H1 (cell line): ENCODE data around the gene LCOR.

ENCODE experiments used
- CEBPB ChIP-seq: IDR thresholded peaks from 2 replicates; pipeline ENCODE4 v1.6.1; 2012; ENCODE audit warnings: low read depth, low read length
- CHD2 ChIP-seq: IDR thresholded peaks from 2 replicates; pipeline ENCODE4 v1.6.1; 2012; ENCODE audit warnings: low read length, improper control_type of control experiment
- EZH2 ChIP-seq: fragments of 200-600 bp; sonication (generic); IDR thresholded peaks from 2 replicates; pipeline ENCODE4 v1.7.1; 2012; ENCODE audit warnings: low read depth, mild to moderate bottlenecking, moderate library complexity, low read length, inconsistent platforms; ENCODE audit not compliant: severe bottlenecking
- GTF2F1 ChIP-seq: IDR thresholded peaks from 2 replicates; pipeline ENCODE4 v1.6.1; 2012; ENCODE audit warnings: low read depth, low read length, improper control_type of control experiment, borderline replicate concordance
- KDM1A ChIP-seq: fragments of 200-600, 300-600 bp; sonication (generic); IDR thresholded peaks from 2 replicates; pipeline ENCODE4 v1.7.1; 2016; ENCODE audit warnings: mild to moderate bottlenecking, low read length, borderline replicate concordance
- POLR2A ChIP-seq, 2 experiments: IDR thresholded peaks; 1 replicate in 1 of 2; 2 replicates in 1 of 2; pipeline ENCODE4 v1.6.1; 2011; ENCODE audit warnings: low read depth in 2 of 2, low read length in 2 of 2, mild to moderate bottlenecking in 2 of 2; ENCODE audit errors: control extremely low read depth in 1 of 2
- POLR2AphosphoS5 ChIP-seq: IDR thresholded peaks from 2 replicates; pipeline ENCODE4 v1.6.1; 2011; ENCODE audit warnings: low read depth, low read length
- TAF1 ChIP-seq: IDR thresholded peaks from 2 replicates; pipeline ENCODE4 v1.6.1; 2011; ENCODE audit warnings: mild to moderate bottlenecking, low read depth, low read length
- TF ChIP-seq, protein P1 (sequence below): IDR thresholded peaks from 2 replicates; pipeline ENCODE4 v1.6.1; 2011; ENCODE audit warnings: low read length, improper control_type of control experiment
- TF ChIP-seq, protein P2 (sequence below), 3 experiments: IDR thresholded peaks; 1 replicate in 2 of 3; 2 replicates in 1 of 3; pipeline versions ENCODE4 v1.5.1 to v1.6.1; 2011; ENCODE audit warnings: low read length in 3 of 3, mild to moderate bottlenecking in 3 of 3, inconsistent platforms in 2 of 3, low read depth in 1 of 3, moderate library complexity in 1 of 3; ENCODE audit not compliant: insufficient read depth in 1 of 3; ENCODE audit errors: control extremely low read depth in 1 of 3
- TF ChIP-seq, protein P3 (sequence below): IDR thresholded peaks from 2 replicates; pipeline ENCODE4 v1.6.1; 2012; ENCODE audit warnings: inconsistent platforms

DNA sequence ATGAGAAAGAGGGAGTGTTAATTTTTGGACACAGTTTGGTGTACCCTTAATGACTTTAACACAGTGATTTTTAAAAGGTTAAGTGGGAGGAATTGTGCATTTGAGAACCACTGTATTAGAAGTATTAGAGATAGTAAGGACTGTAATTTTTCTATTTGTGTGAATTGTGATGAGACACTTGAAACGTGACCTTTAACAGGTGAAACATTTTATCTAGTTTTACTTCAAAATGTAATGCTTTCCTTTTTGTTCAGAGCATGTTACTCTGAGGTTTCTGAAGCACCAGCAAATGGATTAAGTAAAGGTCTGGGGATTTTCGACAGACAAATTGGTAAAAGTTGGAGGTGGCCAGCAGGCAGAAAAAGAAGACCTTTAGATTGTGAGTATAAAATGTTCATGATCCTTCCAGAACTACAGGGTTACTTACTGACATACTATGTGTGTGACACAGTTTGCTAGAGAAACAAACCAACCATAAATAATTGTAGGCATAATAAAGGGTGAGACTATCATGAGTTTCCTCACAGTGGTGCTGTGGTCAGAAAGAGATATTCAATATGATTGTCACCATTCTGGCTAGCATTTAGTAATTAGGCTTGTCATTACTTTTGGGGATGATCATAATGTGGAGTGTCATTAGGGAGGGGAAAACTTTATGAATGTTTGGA lies 26.1 kb downstream of the LCOR start:
- no peak for TF ChIP-seq POLR2AphosphoS5
- TF ChIP-seq, protein P1, sequence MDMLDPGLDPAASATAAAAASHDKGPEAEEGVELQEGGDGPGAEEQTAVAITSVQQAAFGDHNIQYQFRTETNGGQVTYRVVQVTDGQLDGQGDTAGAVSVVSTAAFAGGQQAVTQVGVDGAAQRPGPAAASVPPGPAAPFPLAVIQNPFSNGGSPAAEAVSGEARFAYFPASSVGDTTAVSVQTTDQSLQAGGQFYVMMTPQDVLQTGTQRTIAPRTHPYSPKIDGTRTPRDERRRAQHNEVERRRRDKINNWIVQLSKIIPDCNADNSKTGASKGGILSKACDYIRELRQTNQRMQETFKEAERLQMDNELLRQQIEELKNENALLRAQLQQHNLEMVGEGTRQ, result no peak
- no peak for TF ChIP-seq TAF1
- TF ChIP-seq, protein P2, sequence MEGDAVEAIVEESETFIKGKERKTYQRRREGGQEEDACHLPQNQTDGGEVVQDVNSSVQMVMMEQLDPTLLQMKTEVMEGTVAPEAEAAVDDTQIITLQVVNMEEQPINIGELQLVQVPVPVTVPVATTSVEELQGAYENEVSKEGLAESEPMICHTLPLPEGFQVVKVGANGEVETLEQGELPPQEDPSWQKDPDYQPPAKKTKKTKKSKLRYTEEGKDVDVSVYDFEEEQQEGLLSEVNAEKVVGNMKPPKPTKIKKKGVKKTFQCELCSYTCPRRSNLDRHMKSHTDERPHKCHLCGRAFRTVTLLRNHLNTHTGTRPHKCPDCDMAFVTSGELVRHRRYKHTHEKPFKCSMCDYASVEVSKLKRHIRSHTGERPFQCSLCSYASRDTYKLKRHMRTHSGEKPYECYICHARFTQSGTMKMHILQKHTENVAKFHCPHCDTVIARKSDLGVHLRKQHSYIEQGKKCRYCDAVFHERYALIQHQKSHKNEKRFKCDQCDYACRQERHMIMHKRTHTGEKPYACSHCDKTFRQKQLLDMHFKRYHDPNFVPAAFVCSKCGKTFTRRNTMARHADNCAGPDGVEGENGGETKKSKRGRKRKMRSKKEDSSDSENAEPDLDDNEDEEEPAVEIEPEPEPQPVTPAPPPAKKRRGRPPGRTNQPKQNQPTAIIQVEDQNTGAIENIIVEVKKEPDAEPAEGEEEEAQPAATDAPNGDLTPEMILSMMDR (IDR thresholded peaks at IDR 0.05; ENCODE audit: control extremely low read depth in 1 of 3, insufficient read depth in 1 of 3, low read depth in 1 of 3, low read length in 3 of 3), result no peak
- no peak for TF ChIP-seq POLR2A (IDR thresholded peaks at IDR 0.05; ENCODE audit: control extremely low read depth in 1 of 2, low read depth in 2 of 2, low read length in 2 of 2)
- no peak for TF ChIP-seq CHD2
- TF ChIP-seq GTF2F1, result no peak
- TF ChIP-seq KDM1A, result no peak
- no peak for TF ChIP-seq EZH2
- TF ChIP-seq, protein P3, sequence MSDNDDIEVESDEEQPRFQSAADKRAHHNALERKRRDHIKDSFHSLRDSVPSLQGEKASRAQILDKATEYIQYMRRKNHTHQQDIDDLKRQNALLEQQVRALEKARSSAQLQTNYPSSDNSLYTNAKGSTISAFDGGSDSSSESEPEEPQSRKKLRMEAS, result no peak
- no peak for TF ChIP-seq CEBPB
